NCI-H2227 (cell line): Measurements from ENCODE around the gene GPR39.

Experiments used
- DNase-seq: peaks from one replicate; lab custom pipeline; 2025; ENCODE audit not compliant: unreplicated experiment; lab: John Stamatoyannopoulos, UW

Gene GPR39

GRCh38 chr2:132597831-132598230 is 181.2 kb downstream of the GPR39 start:
- no peak for DNase-seq

GRCh38 chr2:132598536-132598935 is 181.9 kb downstream of the GPR39 start:
- no peak for DNase-seq

- no peak for DNase-seq
Observed at GRCh38 chr2:132599556-132599955, 183.0 kb downstream of the GPR39 start.

- DNase-seq, result no peak
Observed at GRCh38 chr2:132604561-132604960, 188.0 kb downstream of the GPR39 start.

GRCh38 chr2:132605236-132606180 is 188.9 kb downstream of the GPR39 start:
- no peak for DNase-seq

GRCh38 chr2:132606649-132607048 is 190.0 kb downstream of the GPR39 start:
- no peak for DNase-seq

GRCh38 chr2:132607426-132608090 is 191.0 kb downstream of the GPR39 start:
- DNase-seq, result peak; percentile 46

- no peak for DNase-seq
Observed at GRCh38 chr2:132608311-132608710, 191.7 kb downstream of the GPR39 start.

- no peak for DNase-seq
Observed at GRCh38 chr2:132609101-132609890, 192.7 kb downstream of the GPR39 start.

- DNase-seq, result no peak
Observed at GRCh38 chr2:132611719-132612118, 195.1 kb downstream of the GPR39 start.

GRCh38 chr2:132615329-132616085 is 198.9 kb downstream of the GPR39 start:
- DNase-seq, result no peak

- DNase-seq, result no peak
Observed at GRCh38 chr2:132617989-132618388, 201.4 kb downstream of the GPR39 start.

GRCh38 chr2:132618734-132619133 is 202.1 kb downstream of the GPR39 start:
- no peak for DNase-seq

- no peak for DNase-seq
Observed at GRCh38 chr2:132620115-132620514, 203.5 kb downstream of the GPR39 start.

- DNase-seq, result no peak
Observed at GRCh38 chr2:132621131-132621875, 204.7 kb downstream of the GPR39 start.

- no peak for DNase-seq
Observed at GRCh38 chr2:132623096-132623839, 206.7 kb downstream of the GPR39 start.

GRCh38 chr2:132627536-132627935 is 210.9 kb downstream of the GPR39 start:
- no peak for DNase-seq

- no peak for DNase-seq
Observed at GRCh38 chr2:132632000-132632649, 215.5 kb downstream of the GPR39 start.

GRCh38 chr2:132633635-132634034 is 217.0 kb downstream of the GPR39 start:
- no peak for DNase-seq
